Adrenal gland (tissue), 12 donors: ENCODE results near the gene IL1RAPL2. TPM values are rescaled to one million over a fixed set of nuclear protein-coding genes. Genes with fewer than 3 reads are reported as not detected.

Experiments
- DNase-seq, 7 donors: peaks; one replicate each; pipeline ENCODE4 v3.0.0-alpha.2; 2019 to 2020
- H3K27ac ChIP-seq, 5 donors: fragments of 200-600 bp; sonication (generic) in 4 of 5; 1 replicate in 3 of 5; 2 replicates in 2 of 5; pipeline versions ENCODE4 v1.5.1 to v1.8.0; 2016 to 2020; ENCODE audit warnings: mild to moderate bottlenecking in 1 of 5
- H3K27me3 ChIP-seq: fragments of 200-600 bp; 2 replicates; pipeline ENCODE4 v1.8.0; 2021
- H3K36me3 ChIP-seq, 2 donors: fragments of 200-600 bp; replicated peaks in 1 of 2; 1 replicate in 1 of 2; 2 replicates in 1 of 2; pipeline versions ENCODE4 v1.5.1 to v1.8.0; 2018 to 2022
- H3K4me1 ChIP-seq, 2 donors: fragments of 200-600 bp; replicated peaks in 1 of 2; 1 replicate in 1 of 2; 2 replicates in 1 of 2; pipeline versions ENCODE4 v1.5.1 to v1.8.0; 2018 to 2021
- H3K4me3 ChIP-seq, 4 donors: fragments of 200-600 bp; sonication (generic) in 3 of 4; one replicate each; pipeline ENCODE4 v1.5.1; 2016 to 2018
- H3K9me3 ChIP-seq, 3 donors: fragments of 200-600 bp; sonication (generic) in 1 of 3; replicated peaks in 1 of 3; 1 replicate in 2 of 3; 2 replicates in 1 of 3; pipeline versions ENCODE4 v1.5.1 to v1.8.0; 2016 to 2021
- POLR2A ChIP-seq, 2 donors: fragments of 450-650 bp; IDR thresholded peaks; one replicate each; pipeline ENCODE4 v1.6.1; 2017; ENCODE audit warnings: antibody characterized with exemption in 2 of 2, mild to moderate bottlenecking in 2 of 2, moderate library complexity in 1 of 2
- WGBS, 4 donors: extraction: QIAGEN DNeasy Blood & Tissue Kit in 2 of 4; methylation state at CpG; one replicate each; pipeline versions ENCODE4 v1.1.5 to v1.1.7; 2013 to 2017; 5-methylcytosine and 5-hydroxymethylcytosine counted together
- intact Hi-C, 2 donors: fragments of 100-400 bp; cut with DNase I; formaldehyde crosslinking; loops; one replicate each; pipeline versions ENCODE4 v1.14.1 to v1.15.0; 2022 to 2023
- polyA plus RNA-seq, 3 donors: library from polyadenylated mRNA; stranded (reverse); fragments of 200-250 nt in 2 of 3; fragments of 350-450 nt in 1 of 3; fragmentation: Illumina TruSeq in 1 of 3; extraction: RNeasy Lipid Tissue Mini Kit (QIAGEN cat#74804) in 1 of 3; gene quantifications; one replicate each; pipeline ENCODE4 v1.2.3, GENCODE V29; 2013 to 2014
- total RNA-seq, 9 donors: library from RNA; depleted of rRNA in 4 of 9; stranded (reverse); fragments of >200 nt in 4 of 9; fragments of 120-200 nt in 1 of 9; fragmentation: NEBNext Ultra II Directional in 1 of 9; extraction: Animal tissue kit (Norgen Biotek cat#: 25700) in 1 of 9; gene quantifications; one replicate each; pipeline versions ENCODE4 v1.1.0 to v1.2.4, GENCODE V29; 2013 to 2023
- TF ChIP-seq, protein P1 (sequence below), 6 experiments: fragments of 450-650 bp in 4 of 6; fragments of 200-600 bp in 2 of 6; sonication (generic) in 1 of 6; IDR thresholded peaks; 1 replicate in 5 of 6; 2 replicates in 1 of 6; pipeline versions ENCODE4 v1.5.1 to v1.8.0; 2016 to 2021; ENCODE audit warnings: antibody characterized with exemption in 6 of 6, mild to moderate bottlenecking in 2 of 6, moderate library complexity in 1 of 6
- donor health status: healthy with polysubstance abuse.
- donor health status: Bipolar disorder and iron deficiency.
- donor health status: DM: yes; HTN: yes; CAD: no.
- donor health status: DM: no; HTN: no; CAD: no.
- donor health status: DM: no; HTN: no; CAD: no.
- donor health status: DM: yes; HTN: yes; CAD: no.

The IL1RAPL2 gene
- total and polyA plus RNA-seq, 12 donors: 0.27 to 8.4 (median 0.64) TPM; not detected in 5

DNA sequence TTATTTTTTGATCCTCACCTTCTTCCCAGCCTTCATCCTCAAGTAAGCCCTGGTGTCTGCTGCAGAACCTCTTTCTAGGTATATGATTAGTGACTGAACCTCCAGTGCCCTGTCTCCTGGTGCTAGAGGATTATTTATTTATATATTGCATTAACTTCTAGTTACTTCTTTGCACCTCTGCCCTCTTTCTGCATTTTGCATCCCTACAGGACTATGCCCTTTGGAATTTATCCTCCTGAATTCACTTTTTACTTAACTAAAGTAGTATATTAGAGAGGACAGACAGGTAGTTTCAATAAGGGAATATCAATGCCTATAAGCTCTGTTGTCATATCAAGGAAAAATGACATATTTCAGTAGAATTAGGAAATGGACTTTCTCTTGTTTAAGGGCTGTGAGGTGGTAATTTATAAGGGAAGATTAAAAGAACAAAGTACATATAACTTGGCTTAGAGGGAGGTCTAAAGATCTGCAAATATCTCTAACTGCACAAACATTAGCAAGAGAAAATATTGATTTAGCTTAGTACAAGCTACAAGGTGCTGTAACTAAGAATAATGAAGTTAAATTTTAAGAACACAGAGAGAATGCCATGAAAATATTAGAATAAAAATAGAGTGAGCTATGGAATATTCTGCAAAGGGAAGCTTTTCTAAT, 472.8 kb downstream of the IL1RAPL2 start:
- intact Hi-C loops: no loop called here
- no peak for TF ChIP-seq POLR2A (IDR thresholded peaks at IDR 0.05)
- TF ChIP-seq, protein P1, sequence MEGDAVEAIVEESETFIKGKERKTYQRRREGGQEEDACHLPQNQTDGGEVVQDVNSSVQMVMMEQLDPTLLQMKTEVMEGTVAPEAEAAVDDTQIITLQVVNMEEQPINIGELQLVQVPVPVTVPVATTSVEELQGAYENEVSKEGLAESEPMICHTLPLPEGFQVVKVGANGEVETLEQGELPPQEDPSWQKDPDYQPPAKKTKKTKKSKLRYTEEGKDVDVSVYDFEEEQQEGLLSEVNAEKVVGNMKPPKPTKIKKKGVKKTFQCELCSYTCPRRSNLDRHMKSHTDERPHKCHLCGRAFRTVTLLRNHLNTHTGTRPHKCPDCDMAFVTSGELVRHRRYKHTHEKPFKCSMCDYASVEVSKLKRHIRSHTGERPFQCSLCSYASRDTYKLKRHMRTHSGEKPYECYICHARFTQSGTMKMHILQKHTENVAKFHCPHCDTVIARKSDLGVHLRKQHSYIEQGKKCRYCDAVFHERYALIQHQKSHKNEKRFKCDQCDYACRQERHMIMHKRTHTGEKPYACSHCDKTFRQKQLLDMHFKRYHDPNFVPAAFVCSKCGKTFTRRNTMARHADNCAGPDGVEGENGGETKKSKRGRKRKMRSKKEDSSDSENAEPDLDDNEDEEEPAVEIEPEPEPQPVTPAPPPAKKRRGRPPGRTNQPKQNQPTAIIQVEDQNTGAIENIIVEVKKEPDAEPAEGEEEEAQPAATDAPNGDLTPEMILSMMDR (IDR thresholded peaks at IDR 0.05): no peak

DNA sequence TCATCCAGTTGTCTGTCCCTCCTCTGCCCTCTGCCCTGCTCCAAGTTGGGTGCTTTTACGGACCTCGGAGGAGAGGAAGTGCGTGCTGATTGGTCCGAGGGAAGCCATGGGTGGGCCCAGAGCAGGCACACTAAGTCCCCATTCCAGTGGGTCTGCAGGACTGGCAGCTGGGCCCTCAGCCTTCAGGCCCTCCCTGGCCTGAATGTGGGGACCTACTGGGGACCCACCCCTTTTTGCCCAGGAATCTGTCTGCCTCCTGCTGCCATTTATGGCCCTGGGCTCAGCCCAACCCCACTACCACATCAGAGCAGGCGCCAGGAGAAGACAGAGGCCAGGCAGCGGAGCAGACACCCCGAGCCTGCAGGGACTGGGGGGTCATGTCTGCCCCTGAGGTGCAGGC, 484.9 kb downstream of the IL1RAPL2 start:
- H3K36me3 ChIP-seq: no peaks in the 10 kb centered on the region
- H3K27me3 ChIP-seq: no peaks in the 10 kb centered on the region
- intact Hi-C loops: no loop called here
- WGBS, 4 donors: 78 to 80% methylated on average over 7 of the region's 7 CpGs; no CpG with 5 or more reads in 2 of the 4 donors
- no peak overlapping the region for H3K4me3 ChIP-seq
- no peaks in the 10 kb centered on the region for H3K9me3 ChIP-seq
- TF ChIP-seq, protein P1 (IDR thresholded peaks at IDR 0.05): no peak
- TF ChIP-seq POLR2A (IDR thresholded peaks at IDR 0.05): no peak
- H3K4me1 ChIP-seq: no peaks in the 10 kb centered on the region
- DNase-seq: no peak
- no peak overlapping the region for H3K27ac ChIP-seq

More for the DNA sequence above, 472.8 kb downstream of the IL1RAPL2 start:
- Histone ChIP-seq H3K4me3 (no peak overlapping the region), H3K4me1 (no peaks in the 10 kb centered on the region), H3K27ac (no peak overlapping the region), H3K27me3 (no peaks in the 10 kb centered on the region), H3K9me3 (no peaks in the 10 kb centered on the region), H3K36me3 (no peaks in the 10 kb centered on the region)
- no peak for DNase-seq

DNA sequence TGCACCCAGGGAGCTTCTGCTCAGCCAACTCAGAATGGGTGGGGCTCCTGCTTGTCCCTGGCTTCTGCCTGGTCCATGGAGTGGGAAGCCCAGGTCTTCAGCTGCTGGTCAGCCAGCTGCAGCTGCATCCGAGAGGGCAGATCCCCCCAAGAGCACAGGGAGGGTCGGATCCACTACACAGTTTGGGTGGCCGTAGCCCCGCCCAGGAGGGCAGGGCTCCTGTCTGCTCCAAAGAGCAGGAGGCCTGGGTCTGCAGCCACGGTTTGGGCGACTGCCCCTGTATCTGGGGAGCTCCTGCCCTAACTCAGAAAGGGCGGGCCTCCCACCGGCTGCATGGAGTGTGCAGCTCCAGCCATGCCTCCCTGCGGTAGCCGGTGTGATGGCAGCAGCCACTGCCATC, 485.4 kb downstream of the IL1RAPL2 start:
- Histone ChIP-seq H3K9me3 (no peaks in the 10 kb centered on the region), H3K27me3 (no peaks in the 10 kb centered on the region), H3K27ac (no peak overlapping the region), H3K4me3 (no peak overlapping the region), H3K36me3 (no peaks in the 10 kb centered on the region), H3K4me1 (no peaks in the 10 kb centered on the region)
- intact Hi-C loops: no loop called here
- DNase-seq: no peak
- TF ChIP-seq, protein P1 (IDR thresholded peaks at IDR 0.05): no peak
- TF ChIP-seq POLR2A (IDR thresholded peaks at IDR 0.05): no peak
- 76 to 93% (median 86%) methylated on average over 5 to 10 of the region's 10 CpGs for WGBS, 4 donors

DNA sequence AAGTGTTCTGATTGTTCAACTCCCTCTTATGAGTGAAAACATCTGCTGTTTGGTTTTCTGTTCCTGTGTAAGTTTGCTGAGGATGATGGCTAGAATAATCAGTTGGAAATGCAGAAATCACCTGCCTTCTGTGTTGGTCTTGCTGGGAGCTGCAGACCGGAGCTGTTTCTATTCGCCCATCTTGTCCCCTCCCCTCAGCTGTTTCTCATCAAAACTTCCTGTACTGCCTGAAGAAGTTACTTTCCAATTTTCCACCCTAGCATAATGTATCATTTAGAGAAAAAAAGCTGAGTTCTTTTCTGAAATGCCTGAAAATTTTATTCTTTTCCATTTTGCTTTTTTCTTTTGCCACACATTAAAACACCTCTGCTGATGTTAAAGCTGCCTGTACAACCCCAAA, 486.9 kb downstream of the IL1RAPL2 start:
- intact Hi-C loops: no loop called here
- Histone ChIP-seq H3K9me3 (no peaks in the 10 kb centered on the region), H3K4me3 (no peak overlapping the region), H3K4me1 (no peaks in the 10 kb centered on the region), H3K27me3 (no peaks in the 10 kb centered on the region), H3K27ac (no peak overlapping the region), H3K36me3 (no peaks in the 10 kb centered on the region)
- no peak for DNase-seq
- WGBS, 4 donors: 58 to 72% (median 64%) methylated on average over 2 of the region's 2 CpGs
- TF ChIP-seq, protein P1 (IDR thresholded peaks at IDR 0.05): no peak
- no peak for TF ChIP-seq POLR2A (IDR thresholded peaks at IDR 0.05)
